Measurements from ENCODE around the gene MOBP. TPM values are rescaled to one million over a fixed set of nuclear protein-coding genes. Genes with fewer than 3 reads are reported as not detected.

Gene MOBP
- total and polyA plus RNA-seq, 2 donors from 2014 or later, result 0.16 TPM; not detected in 1

DNA sequence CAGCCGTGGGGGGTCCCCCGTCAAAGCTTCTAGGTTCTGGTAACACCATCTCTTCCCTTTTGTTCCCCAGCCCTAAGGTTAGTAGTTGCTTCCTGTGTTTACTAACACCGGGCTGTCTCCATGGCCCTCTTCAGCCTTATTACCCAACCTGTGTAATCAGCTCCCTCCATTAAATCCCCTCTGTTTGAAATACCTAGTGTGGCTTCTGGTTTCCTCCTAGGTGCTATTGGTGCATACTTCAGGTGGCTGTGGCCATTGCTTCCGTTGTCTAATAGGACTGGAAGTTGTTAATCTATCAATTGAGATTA lies 35.3 kb downstream of the MOBP start:
- intact Hi-C loops (cut with DNase I), result no loop called here
- H3K9me3 ChIP-seq (ENCODE audit: control insufficient read depth in 2 of 3, insufficient read depth in 1 of 3, low read length in 3 of 3), result peaks cover 0 to 3% (median 0%) of the 10 kb centered on the region in 3 donors
- no peaks in the 10 kb centered on the region for H3K4me1 ChIP-seq (ENCODE audit: control insufficient read depth in 2 of 3, insufficient read depth in 2 of 3, low read depth in 1 of 3, low read length in 3 of 3)
- H3K9ac ChIP-seq (ENCODE audit: low read length in 3 of 3), result no peak overlapping the region
- no peak overlapping the region for H3K4me3 ChIP-seq (ENCODE audit: low read length in 3 of 3)
- H3K27ac ChIP-seq (ENCODE audit: low read depth in 2 of 2, low read length in 2 of 2), result no peak overlapping the region
- H3K27me3 ChIP-seq (ENCODE audit: control insufficient read depth, insufficient read depth, low read length), result peaks cover 14% of the 10 kb centered on the region
- no peaks in the 10 kb centered on the region for H3K36me3 ChIP-seq (ENCODE audit: control insufficient read depth in 2 of 3, insufficient read depth in 3 of 3, low read length in 3 of 3)
- TF ChIP-seq CTCF (IDR thresholded peaks at IDR 0.05; ENCODE audit: borderline replicate concordance, extremely low read depth, insufficient read depth), result no peak
- DNase-seq, result peak in 2 of 5 donors; percentile 8 to 20
- FAIRE-seq, result no peak

DNA sequence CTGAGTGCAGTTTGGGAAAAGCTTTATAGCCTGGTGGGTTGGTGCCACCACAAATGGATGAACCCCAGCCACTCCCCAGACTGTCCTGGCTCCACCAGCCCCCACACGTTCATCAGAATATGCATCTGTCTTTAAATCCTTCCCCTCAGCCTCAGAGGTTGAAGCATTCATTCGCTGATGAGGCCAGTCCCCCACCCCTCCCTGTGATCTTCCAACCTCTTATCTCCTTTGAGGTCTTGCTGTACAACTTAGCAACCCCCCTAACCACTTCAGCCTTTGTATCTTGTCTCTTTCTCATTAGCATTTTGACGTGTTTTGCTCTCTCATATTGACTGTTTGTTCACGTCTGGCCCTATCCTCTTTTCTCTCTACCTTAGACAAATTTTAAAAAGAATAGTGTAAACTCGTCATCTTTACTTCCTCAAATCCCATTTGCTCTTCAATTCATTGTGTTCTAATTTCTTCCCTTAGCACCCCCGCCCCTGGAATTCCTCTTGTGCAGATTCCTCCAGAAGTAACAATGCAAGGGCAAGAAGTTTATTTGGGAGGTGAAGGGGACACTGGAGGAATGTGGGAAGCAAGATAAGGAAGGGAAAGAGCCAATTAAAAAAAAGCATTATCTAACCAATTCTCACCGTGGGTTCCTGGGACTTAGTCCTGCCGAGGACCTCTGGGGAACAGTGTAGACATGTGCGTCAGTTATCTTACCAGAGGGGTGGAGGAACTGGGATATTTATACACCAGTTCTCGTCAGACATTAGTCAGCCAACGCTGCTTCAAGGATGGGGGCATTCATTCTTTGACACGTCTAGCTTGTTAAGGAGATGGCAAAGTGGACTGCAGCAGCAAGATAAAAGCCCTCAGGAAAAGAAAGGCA lies 38.6 kb downstream of the MOBP start:
- Histone ChIP-seq H3K27me3 (ENCODE audit: control insufficient read depth, insufficient read depth, low read length) (peaks cover 8% of the 10 kb centered on the region), H3K36me3 (ENCODE audit: control insufficient read depth in 2 of 3, insufficient read depth in 3 of 3, low read length in 3 of 3) (no peaks in the 10 kb centered on the region), H3K9me3 (ENCODE audit: control insufficient read depth in 2 of 3, insufficient read depth in 1 of 3, low read length in 3 of 3) (peaks cover 0 to 3% (median 0%) of the 10 kb centered on the region in 3 donors), H3K4me3 (ENCODE audit: low read length in 3 of 3) (no peak overlapping the region), H3K27ac (ENCODE audit: low read depth in 2 of 2, low read length in 2 of 2) (no peak overlapping the region), H3K4me1 (ENCODE audit: control insufficient read depth in 2 of 3, insufficient read depth in 2 of 3, low read depth in 1 of 3, low read length in 3 of 3) (no peaks in the 10 kb centered on the region), H3K9ac (ENCODE audit: low read length in 3 of 3) (no peak overlapping the region)
- no peak for TF ChIP-seq CTCF (IDR thresholded peaks at IDR 0.05; ENCODE audit: borderline replicate concordance, extremely low read depth, insufficient read depth)
- FAIRE-seq (no peak), DNase-seq (no peak)
- intact Hi-C loops (cut with DNase I), result no loop called here

DNA sequence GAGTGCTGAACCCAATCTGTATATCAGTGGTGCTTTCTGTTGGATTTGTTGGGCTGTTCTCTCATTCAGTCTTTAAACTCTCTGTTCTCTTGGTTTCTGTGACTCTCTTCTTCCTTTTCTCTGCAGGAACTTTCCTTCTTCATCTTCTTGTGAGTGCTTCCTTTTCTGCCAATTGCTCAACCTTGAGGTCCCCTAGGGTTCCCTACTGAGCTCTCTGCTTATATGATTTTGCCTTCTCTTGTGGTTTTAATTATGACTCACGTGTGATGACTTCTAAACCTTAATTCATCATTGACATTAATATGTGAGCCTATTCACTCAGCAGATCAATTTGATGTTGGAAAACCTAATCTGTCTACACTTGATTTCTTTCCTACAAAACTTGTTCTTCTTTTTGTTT lies 39.4 kb downstream of the MOBP start:
- intact Hi-C loops (cut with DNase I), result no loop called here
- DNase-seq (no peak), FAIRE-seq (no peak)
- no peak for TF ChIP-seq CTCF (IDR thresholded peaks at IDR 0.05; ENCODE audit: borderline replicate concordance, extremely low read depth, insufficient read depth)
- Histone ChIP-seq H3K27me3 (ENCODE audit: control insufficient read depth, insufficient read depth, low read length) (peaks cover 2% of the 10 kb centered on the region), H3K4me3 (ENCODE audit: low read length in 3 of 3) (no peak overlapping the region), H3K9me3 (ENCODE audit: control insufficient read depth in 2 of 3, insufficient read depth in 1 of 3, low read length in 3 of 3) (peaks cover 0 to 3% (median 0%) of the 10 kb centered on the region in 3 donors), H3K4me1 (ENCODE audit: control insufficient read depth in 2 of 3, insufficient read depth in 2 of 3, low read depth in 1 of 3, low read length in 3 of 3) (no peaks in the 10 kb centered on the region), H3K9ac (ENCODE audit: low read length in 3 of 3) (no peak overlapping the region), H3K36me3 (ENCODE audit: control insufficient read depth in 2 of 3, insufficient read depth in 3 of 3, low read length in 3 of 3) (no peaks in the 10 kb centered on the region), H3K27ac (ENCODE audit: low read depth in 2 of 2, low read length in 2 of 2) (no peak overlapping the region)
